A549 (cell line): Measurements from ENCODE around the gene B3GLCT.

Source experiments
- CTCF ChIP-seq: fragments of >200 bp; sonication (Bioruptor Twin); formaldehyde crosslinking; IDR thresholded peaks from 3 replicates; pipeline ENCODE4 v1.5.1; 2016
- EHMT2 ChIP-seq: fragments of 200-600 bp; sonication (generic); IDR thresholded peaks from 2 replicates; pipeline ENCODE4 v1.6.1; 2016; ENCODE audit warnings: antibody characterized with exemption, low read depth, mild to moderate bottlenecking, moderate library complexity
- KDM5A ChIP-seq: fragments of 200-600 bp; sonication (generic); IDR thresholded peaks from 2 replicates; pipeline ENCODE4 v1.6.1; 2016; ENCODE audit warnings: antibody characterized with exemption, mild to moderate bottlenecking
- POLR2A ChIP-seq: IDR thresholded peaks from 2 replicates; pipeline ENCODE4 v1.6.1; 2012; ENCODE audit warnings: mild to moderate bottlenecking, low read length
- REST ChIP-seq: fragments of 200-600 bp; sonication (generic); IDR thresholded peaks from 2 replicates; pipeline ENCODE4 v1.6.1; 2016; ENCODE audit warnings: antibody characterized with exemption, mild to moderate bottlenecking, moderate library complexity

- TF ChIP-seq POLR2A (no peak), EHMT2 (no peak), CTCF (peak; percentile 27), KDM5A (no peak), REST (no peak)
Observed at GRCh38 chr13:31174018-31174417, 25.8 kb upstream of the B3GLCT start.
